HG03469 (cell line): ENCODE measurements around the gene EPHB6.

Source experiments
- ATAC-seq: cut with Tn5 transposase; IDR thresholded peaks from one replicate; pipeline ENCODE4 v1.9.1; 2021; ENCODE audit warnings: mild to moderate bottlenecking, moderate library complexity, moderate number of reproducible peaks; ENCODE audit not compliant: unreplicated experiment

Gene EPHB6

DNA sequence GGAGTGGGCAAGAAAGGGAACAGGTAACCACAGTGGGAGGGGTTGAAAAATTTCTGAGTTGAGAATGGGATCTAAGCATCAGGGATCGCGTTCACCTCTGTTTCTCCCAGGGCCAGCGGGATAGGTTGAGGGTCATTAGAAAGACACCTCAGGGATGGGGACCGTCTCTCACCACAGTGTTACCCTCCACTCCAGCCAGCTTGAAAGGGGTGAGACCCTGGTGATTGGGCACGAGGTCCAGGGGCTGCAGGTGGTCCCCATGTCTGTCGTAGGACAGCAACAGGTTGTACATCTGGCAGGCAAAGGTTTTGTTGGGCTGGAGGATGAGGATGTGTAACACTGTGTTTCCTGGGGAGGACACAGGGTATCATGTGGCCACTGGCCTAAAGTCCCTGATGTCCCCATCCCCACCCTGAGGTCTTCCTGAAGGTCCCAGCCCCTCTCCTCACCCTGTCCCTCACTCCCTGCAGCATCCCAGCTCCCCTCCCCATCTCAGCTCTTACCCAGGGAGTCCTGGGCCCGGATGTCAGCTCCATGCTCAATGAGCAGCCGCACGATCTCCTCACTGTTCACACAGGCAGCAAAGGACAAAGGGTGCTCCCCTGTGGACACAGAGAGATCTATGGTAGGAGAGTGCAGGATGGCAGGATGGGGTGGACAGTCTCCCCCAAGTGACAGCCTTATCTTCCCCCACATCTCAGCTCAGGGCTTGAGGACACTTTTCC, 21.5 kb downstream of the EPHB6 start:
- no peak for ATAC-seq

DNA sequence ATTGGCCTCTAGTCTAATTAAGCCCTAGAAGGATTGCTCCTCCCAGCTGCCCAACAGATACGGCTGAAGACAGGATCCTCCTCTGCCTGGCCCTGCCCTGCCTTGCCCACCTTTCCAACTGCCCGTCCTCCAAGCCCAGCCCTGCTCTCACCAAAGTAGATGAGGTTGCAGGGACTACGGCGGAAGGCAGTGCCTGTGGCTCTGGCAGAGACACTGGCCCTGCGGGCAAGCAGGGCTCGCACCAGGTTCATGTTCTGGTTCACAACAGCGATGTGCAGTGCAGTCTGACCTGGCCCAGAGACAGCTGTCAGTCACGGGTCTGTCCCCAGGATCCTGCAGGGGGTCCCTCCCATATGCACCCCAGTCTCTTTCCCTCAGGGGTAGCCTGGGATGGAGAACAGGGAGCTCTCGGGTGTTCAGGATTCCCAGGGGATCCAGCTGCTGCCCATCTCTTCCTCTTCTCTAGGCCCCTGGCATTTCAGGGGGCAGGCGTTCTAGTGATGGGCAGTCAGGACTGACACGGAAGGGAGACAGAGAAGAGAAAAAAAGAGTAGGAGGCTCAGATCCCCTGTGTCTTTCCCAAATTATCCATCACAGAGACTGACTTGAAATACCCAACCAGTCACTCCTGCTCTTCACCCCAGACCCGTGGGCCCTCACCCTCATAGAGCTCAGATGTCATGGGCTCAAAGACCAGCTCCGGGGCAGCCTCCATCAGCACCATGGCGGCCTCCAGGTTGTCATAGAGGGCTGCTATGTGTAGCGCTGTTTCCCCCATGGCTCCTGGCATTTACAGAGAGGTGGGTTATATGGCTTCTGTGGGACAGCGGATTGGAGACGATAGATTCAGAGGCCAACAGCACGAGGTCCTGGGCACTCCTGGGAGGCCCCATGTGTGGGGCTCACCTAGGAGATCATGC, 22.4 kb downstream of the EPHB6 start:
- ATAC-seq: no peak

DNA sequence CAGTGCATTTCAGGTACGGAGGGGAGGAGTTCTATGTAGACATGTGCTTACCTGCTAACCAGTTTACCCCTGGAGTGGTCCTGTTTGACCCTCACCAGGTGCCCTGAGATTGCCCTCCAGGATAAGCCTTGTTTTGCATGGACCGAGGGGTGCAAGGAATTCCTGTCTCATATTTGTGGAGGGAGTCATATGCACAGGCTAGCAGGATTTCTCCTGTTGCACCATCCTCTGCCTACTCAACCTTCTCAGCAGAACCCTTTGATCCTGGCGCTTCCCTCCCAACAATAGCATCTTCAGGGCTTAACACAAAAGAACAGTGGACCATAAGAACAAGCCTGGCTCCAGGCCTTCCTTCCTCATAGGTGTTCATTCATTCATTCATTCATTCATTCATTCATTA, 23.4 kb downstream of the EPHB6 start:
- ATAC-seq: no peak

DNA sequence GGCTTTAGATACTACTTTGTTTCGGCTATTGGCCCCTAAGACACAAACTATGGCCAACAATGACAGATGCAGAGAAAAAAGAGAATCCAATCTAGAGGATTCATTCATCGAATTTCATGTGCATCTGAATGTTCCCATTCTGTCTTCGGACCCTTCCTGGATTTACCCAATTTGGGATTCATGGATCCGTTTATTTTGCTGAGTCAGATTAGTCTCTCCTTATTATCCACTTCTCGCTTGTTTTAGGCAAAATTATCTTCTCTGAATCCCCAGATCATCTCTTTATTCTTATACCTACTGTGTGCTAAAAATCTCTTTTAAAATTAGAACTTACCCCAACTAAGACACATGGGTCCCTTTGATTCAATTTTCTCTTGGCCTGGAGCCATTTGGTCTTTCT, 24.2 kb downstream of the EPHB6 start:
- no peak for ATAC-seq

DNA sequence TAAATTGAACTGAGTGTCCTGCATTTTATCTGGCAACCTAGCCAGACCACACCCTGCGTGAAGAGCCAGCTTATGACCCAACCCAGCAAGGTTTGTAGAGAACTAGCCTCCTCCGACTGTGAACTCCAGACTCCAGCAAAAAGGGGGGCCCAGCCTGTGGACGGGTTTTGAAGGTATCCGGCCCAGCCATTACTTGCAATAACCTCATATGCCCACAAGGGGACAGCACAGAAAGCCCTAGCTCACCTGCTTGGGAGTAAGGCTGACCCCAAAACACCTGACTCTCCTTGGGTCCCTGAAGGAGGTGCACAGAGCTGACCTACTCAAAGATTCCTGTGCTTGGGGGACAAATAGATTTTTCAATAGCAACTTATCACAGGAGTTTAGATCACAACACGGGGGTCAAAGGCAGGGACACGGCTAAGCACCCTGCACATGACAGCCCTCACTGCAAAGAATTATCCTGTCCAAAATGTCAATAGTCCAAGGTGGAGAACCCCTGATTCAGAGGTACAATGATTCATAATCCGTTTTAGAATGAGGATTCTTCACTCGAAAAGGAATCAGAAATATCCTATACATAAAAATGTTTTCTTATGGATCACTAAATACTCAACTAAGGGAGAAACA, 26.1 kb downstream of the EPHB6 start:
- no peak for ATAC-seq

DNA sequence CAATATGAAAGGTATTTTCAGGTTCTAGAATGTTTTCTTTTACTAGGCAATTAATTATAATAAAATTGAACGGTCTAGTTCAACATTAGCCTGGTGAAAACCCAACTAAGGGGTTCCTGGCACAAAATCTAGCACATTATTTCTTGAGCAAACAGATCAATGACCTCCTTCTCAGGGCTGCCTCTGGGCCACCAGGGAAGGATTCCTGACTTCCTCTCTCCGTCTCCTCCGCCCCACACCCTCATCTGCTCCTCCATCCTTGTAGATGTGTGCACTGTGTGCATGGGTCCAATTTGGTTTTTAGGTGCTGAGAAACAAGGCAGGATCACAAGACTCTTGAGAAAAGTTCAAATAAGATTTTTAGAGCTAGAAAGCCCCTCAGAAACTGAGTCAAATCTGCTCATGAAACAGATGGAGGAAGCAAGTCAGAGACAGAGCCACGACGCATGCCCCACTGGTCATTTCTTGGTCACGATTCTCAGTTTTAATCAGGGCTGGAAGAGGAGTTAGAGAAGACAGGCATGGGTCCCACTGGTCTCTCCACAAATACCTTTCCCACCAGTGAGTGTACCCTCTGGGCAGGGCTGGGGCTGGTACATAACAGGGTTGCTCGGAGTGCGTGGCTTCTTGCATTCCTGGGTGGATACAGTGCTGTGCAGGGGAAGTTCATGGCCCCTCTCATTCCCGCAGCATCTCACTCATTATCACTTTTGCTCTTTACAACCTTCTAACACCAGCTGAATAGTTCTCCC, 26.9 kb downstream of the EPHB6 start:
- ATAC-seq: no peak

DNA sequence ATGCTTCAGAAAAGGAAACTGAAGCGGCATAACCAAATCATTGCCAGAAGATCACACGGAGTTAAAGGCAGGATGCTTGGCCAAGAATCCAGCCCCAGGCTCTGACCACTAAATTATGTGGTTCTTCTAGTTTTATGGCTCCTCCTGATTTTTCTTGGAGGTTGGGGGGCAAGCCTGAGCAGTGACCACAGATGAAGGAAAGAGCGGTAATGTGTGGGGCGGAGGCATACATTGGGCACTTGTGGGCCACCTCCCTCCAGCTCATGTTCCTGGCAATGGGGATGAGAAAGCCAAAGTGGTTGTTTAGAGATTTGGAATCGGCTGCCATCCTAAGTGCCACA, 27.4 kb downstream of the EPHB6 start:
- no peak for ATAC-seq

DNA sequence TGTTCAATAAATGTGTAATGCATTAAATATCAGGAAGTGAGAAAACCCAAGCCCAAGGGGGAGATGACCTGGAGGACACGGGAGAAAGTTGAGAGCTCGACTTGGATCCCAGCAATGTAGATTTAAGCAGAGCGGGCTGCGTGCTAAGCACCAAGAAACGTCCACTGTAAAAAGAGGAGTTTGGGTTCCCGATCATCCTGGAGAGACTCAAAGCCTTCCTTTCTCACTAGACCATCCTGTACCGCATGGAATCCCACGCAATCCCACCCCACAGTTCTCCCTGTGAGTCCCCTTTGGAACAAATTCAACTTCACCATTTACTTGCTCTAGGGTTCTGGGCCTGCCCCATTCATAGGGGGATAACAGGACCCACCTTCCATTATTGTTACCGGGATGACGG, 28.3 kb downstream of the EPHB6 start:
- ATAC-seq: no peak

DNA sequence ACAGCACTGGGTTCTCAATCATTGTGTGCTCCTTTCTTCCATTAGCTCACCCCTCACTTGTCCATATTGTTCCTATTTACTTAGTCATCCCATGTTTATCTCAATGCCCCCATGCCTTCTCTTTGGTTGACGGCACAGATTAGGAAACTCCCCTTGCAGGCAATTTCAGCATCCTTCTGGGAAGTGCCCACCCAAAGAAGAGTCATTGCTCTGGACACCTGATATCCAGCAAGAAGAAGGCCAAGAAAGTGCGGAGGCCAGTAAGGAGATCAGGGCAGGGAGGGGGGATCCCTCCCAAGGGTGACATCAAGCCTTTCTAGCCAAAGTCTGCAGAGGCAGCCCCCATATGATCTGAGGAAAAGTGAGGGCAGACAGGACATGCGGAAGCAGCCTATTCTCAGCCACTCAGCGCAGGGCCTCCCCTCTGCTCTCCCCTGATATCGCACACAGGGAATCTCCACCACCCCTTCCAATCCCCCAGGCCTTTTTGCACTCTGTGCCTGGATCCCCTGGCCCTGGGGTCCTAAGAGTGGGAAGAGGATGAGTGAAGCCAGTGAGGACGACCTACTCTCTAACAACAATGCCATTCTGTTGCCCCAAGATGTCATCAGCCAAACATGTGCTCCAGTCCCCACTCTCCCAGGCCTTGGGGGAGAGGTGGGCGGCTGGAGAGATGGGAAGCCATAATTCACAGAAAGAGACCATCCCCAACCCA, 28.9 kb downstream of the EPHB6 start:
- ATAC-seq: no peak

DNA sequence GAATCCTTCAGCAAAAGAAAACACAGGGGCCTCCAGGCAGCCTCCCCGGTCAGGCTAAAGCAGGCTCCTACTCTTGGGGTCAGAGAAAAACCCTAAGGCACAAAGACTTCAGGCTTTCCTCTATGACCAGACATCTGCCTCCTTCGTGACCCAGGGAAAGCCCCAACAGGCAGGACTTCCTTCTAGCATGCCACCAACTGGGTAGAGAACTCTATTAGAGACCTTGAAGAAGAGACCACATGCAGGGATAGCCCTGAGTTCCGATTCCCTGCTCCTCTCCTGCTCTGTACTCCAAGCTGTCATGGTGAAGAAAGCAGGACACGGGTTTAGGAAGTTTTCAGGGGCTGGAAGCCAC, 29.4 kb downstream of the EPHB6 start:
- ATAC-seq: no peak

DNA sequence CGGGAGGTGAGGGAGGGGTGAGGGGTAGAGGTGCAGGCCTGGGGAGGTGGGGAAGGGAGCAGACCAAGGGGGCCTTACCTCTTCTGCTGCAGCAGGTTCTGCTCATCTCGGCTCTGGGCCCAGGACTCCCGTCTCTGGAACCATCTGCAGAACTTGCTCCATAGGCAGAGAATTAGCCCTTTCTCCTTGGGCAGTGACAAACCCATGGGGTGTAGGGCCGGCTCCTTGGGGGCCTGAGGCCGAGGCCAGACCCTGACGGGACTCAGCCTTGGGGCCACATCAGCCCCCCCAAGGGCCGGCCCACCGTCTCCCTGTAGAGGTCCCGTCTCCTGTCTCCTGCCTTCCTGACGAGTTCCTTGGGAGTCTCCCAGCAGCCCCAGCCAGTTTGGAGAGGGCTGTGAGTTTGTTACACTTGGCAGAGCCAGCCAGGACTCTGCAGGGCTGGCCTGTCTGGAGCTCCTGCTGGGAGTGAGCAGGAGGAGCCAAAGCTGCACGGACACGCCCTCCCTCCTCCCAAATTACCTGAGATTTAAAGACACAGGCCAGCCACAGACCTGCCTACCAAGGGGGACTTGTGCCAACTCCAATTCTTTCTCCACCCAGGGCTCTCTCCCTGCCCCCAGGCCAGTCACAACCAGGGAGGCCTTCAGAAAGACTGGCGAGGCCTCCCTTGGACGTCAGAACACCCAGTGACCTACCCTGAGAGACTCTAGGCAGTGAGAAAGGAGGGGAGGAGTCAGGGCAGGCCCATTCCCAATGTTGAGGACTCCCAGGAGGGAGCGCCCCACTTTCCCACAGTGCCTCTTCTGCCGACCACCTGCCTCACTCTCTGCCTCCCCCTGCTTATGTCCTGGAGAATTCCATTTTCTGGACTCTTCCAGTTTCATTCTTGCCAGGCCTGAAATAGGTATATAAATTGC, 30.7 kb downstream of the EPHB6 start, which contains the start of gene TRPV6:
Gene TRPV6, minus strand, starts transcription at position 435 of the 920 bp plus-strand sequence.
- ATAC-seq: no peak

DNA sequence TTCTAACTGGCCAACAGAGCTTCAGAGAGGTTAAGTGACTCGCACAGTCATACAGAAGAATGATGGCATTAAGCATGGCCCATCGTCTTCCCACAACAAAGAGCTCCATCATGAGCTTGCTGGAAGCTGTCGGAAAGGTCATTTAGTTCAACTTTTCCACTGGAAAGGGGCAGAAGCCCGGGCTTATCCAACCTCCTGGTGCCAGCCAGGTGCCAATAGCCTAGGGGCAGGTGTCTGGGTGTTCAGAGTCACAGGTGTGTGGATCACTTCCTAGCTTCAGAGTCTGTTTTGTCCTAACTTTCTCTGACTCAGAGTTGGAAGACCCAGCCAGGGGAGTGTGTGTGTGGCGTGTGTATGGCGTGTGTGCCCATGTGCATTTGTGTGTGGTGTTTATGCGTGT, 32.0 kb downstream of the EPHB6 start:
- no peak for ATAC-seq

DNA sequence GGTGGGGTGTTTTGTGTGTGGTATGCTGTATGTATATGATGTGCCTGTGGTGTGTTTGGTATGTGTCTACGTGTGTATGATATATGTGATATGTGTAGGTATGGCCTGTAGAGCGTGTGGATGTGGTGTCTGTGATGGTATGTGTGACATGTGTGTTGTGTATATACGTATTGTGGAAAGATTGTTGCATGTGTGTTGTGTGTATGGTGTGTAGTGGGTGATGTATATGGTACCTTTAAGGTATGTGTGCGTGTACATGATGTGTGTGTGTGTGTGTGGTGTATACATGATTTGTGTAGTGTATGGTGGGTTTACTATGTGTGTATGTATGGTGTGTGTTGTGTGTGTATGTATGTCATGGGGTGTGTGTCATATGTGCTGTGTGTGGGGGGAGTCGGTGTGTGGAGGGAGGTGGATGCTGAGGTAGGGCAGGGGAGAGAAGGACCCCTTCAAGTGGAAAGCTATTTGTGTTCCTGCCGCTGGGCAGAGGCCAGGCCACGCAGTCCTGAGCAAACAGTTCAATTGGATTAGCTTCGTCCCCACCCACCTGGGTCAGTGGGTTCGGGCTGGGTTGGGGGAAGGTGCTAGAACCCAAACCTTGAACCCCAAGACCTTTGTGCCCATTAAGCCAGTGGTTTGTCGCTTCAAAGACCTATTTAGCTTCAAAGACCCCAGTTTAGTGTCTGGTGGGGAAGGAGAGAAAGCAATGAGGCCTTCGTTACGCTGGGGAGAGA, 32.6 kb downstream of the EPHB6 start:
- ATAC-seq: no peak

DNA sequence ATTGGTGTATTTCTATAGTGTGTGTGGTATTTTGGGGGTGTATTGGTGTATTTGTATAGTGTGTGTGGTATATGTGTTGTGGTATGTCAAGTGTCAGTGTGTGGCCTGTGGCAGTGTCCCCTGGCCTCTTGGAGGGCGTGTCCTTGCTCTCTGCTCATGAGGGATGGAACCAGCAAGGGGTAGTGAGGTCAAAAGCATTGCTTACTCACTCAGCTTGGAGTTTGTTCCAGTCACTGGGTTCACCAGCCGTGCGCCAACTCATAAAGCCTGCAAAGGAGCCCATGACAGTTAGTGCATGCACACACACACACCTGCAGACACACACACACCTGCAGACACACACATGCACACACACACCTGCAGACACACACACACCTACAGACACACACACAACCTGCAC, 34.9 kb downstream of the EPHB6 start:
- ATAC-seq: no peak

DNA sequence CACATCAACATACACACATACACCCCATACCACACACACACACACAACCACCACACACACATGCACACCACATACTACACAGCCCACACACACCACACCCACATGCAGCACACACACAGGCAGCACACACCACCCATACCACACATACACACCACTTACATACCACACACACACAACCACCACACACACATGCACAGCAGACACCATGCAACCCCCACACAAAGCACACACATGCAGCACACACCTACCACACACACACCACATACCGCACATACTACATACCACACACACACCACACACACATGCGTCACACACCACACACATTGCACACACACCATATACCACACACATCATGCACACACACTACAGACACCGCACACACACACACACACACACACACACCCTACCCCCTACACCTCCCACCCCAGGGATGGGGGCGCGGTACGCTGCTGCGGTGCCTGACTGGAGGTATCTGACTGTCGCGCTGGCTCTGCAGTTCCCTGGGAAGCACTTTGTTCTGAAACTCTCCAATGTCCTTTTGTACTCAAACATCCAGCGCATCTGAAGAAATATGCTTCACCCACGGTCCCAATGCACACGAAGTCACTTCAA, 36.1 kb downstream of the EPHB6 start:
- no peak for ATAC-seq

DNA sequence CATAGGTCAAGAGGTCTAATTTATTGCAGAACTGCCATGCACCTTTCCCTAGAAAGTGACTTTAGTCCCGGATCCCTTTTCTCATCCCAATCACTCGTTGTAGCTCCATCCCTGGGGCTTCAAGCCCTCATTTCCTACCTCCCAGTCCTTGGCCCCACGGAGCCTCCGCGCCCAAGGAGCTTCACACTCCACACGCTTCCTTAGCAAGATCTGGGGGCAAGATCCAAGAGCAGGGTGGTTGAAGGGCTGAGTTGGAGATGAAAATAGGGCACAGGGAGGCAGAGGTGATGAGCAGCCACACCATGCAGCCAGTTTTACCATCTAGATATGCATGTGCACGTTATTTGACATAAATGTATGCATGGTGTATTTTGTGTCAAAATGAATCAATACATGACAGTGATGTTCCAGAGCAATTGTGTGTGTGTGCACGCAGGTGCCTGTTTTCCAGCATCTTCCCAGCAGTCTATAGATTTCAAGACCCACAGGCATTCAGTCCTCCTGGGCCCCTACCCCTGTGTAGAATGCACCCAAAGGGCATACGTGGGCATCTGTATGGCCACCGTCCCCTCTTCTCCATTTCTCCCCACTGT, 36.7 kb downstream of the EPHB6 start:
- no peak for ATAC-seq

DNA sequence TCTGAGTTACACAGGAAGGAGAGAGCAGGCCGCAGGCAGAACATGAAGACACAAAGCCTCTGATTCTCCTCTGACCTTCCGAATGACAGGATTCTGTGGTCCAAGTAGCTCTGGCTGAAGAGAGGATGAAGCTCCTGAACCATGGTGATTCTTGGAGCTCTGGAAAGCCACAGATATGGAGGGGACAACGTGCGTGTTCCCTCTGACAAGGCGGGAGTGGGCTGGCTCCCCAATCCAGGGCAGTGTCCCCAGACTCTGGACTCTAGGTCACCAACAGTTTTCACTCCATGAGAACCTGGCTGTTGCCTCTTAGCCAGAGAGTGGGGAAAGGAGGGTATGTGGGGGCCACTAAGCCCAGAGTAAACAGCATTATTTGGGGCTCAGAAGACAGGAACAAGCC, 38.1 kb downstream of the EPHB6 start:
- no peak for ATAC-seq
